ENCODE data around the gene SH3BGRL2. TPM values are rescaled to one million over a fixed set of nuclear protein-coding genes. Genes with fewer than 3 reads are reported as not detected.
"Not testable (repeated sequence)": the region's sequence is repeated elsewhere in the genome, so short reads cannot be mapped to it uniquely, and the experiment has no call there.

SH3BGRL2 gene
- polyA plus RNA-seq, 2 donors = 28.8 to 52.5 TPM

GRCh38 chr6:79612918-79613317, 18.2 kb upstream of the SH3BGRL2 start:
- no peaks in the 10 kb centered on the region for H3K36me3 ChIP-seq (ENCODE audit: control insufficient read depth in 2 of 2, insufficient read depth in 2 of 2, low read length in 1 of 2)
- no peak overlapping the region for H3K4me3 ChIP-seq (ENCODE audit: low read depth in 1 of 2, low read length in 2 of 2)
- H3K9me3 ChIP-seq (ENCODE audit: control insufficient read depth in 2 of 2, insufficient read depth in 1 of 2, low read depth in 1 of 2, low read length in 1 of 2) = no peaks in the 10 kb centered on the region
- H3K27ac ChIP-seq (ENCODE audit: low read depth in 2 of 2, low read length in 1 of 2) = no peak overlapping the region
- H3K27me3 ChIP-seq (ENCODE audit: control insufficient read depth in 1 of 2, insufficient read depth in 2 of 2, low read length in 2 of 2) = no peaks in the 10 kb centered on the region
- peaks cover 0 to 5% of the 10 kb centered on the region in 2 donors for H3K4me1 ChIP-seq (ENCODE audit: control insufficient read depth in 2 of 2, insufficient read depth in 2 of 2, low read length in 1 of 2)
- 74 to 78% methylated on average over 2 of the region's 2 CpGs for WGBS, 2 donors

GRCh38 chr6:79613912-79614311, 17.2 kb upstream of the SH3BGRL2 start:
- no peaks in the 10 kb centered on the region for H3K9me3 ChIP-seq (ENCODE audit: control insufficient read depth in 2 of 2, insufficient read depth in 1 of 2, low read depth in 1 of 2, low read length in 1 of 2)
- no peak overlapping the region for H3K27ac ChIP-seq (ENCODE audit: low read depth in 2 of 2, low read length in 1 of 2)
- no peak overlapping the region for H3K4me3 ChIP-seq (ENCODE audit: low read depth in 1 of 2, low read length in 2 of 2)
- no peaks in the 10 kb centered on the region for H3K27me3 ChIP-seq (ENCODE audit: control insufficient read depth in 1 of 2, insufficient read depth in 2 of 2, low read length in 2 of 2)
- H3K4me1 ChIP-seq (ENCODE audit: control insufficient read depth in 2 of 2, insufficient read depth in 2 of 2, low read length in 1 of 2) = peaks cover 0 to 2% of the 10 kb centered on the region in 2 donors
- no peaks in the 10 kb centered on the region for H3K36me3 ChIP-seq (ENCODE audit: control insufficient read depth in 2 of 2, insufficient read depth in 2 of 2, low read length in 1 of 2)
- 81 to 84% methylated on average over 6 of the region's 6 CpGs for WGBS, 2 donors

- Histone ChIP-seq H3K9me3 (ENCODE audit: control insufficient read depth in 2 of 2, insufficient read depth in 1 of 2, low read depth in 1 of 2, low read length in 1 of 2) (no peaks in the 10 kb centered on the region), H3K36me3 (ENCODE audit: control insufficient read depth in 2 of 2, insufficient read depth in 2 of 2, low read length in 1 of 2) (no peaks in the 10 kb centered on the region), H3K27me3 (ENCODE audit: control insufficient read depth in 1 of 2, insufficient read depth in 2 of 2, low read length in 2 of 2) (no peaks in the 10 kb centered on the region), H3K4me1 (ENCODE audit: control insufficient read depth in 2 of 2, insufficient read depth in 2 of 2, low read length in 1 of 2) (no peaks in the 10 kb centered on the region), H3K4me3 (ENCODE audit: low read depth in 1 of 2, low read length in 2 of 2) (no peak overlapping the region), H3K27ac (ENCODE audit: low read depth in 2 of 2, low read length in 1 of 2) (no peak overlapping the region)
- 84 to 85% methylated on average over 7 of the region's 7 CpGs for WGBS, 2 donors
These were observed 16.5 kb upstream of the SH3BGRL2 start for GRCh38 chr6:79614326-79615305.

- Histone ChIP-seq H3K4me1 (ENCODE audit: control insufficient read depth in 2 of 2, insufficient read depth in 2 of 2, low read length in 1 of 2) (no peaks in the 10 kb centered on the region), H3K27ac (ENCODE audit: low read depth in 2 of 2, low read length in 1 of 2) (no peak overlapping the region), H3K4me3 (ENCODE audit: low read depth in 1 of 2, low read length in 2 of 2) (no peak overlapping the region), H3K27me3 (ENCODE audit: control insufficient read depth in 1 of 2, insufficient read depth in 2 of 2, low read length in 2 of 2) (no peaks in the 10 kb centered on the region), H3K36me3 (ENCODE audit: control insufficient read depth in 2 of 2, insufficient read depth in 2 of 2, low read length in 1 of 2) (no peaks in the 10 kb centered on the region), H3K9me3 (ENCODE audit: control insufficient read depth in 2 of 2, insufficient read depth in 1 of 2, low read depth in 1 of 2, low read length in 1 of 2) (no peaks in the 10 kb centered on the region)
- 47 to 55% methylated on average over 1 of the region's 1 CpG for WGBS, 2 donors
These were observed 13.6 kb upstream of the SH3BGRL2 start for GRCh38 chr6:79617518-79617941.

GRCh38 chr6:79618425-79618824, 12.7 kb upstream of the SH3BGRL2 start:
- H3K9me3 ChIP-seq (ENCODE audit: control insufficient read depth in 2 of 2, insufficient read depth in 1 of 2, low read depth in 1 of 2, low read length in 1 of 2); H3K4me1 ChIP-seq (ENCODE audit: control insufficient read depth in 2 of 2, insufficient read depth in 2 of 2, low read length in 1 of 2); H3K27me3 ChIP-seq (ENCODE audit: control insufficient read depth in 1 of 2, insufficient read depth in 2 of 2, low read length in 2 of 2); H3K36me3 ChIP-seq (ENCODE audit: control insufficient read depth in 2 of 2, insufficient read depth in 2 of 2, low read length in 1 of 2); H3K27ac ChIP-seq (ENCODE audit: low read depth in 2 of 2, low read length in 1 of 2); H3K4me3 ChIP-seq (ENCODE audit: low read depth in 1 of 2, low read length in 2 of 2): not testable (repeated sequence)
- 87 to 88% methylated on average over 13 of the region's 13 CpGs for WGBS, 2 donors

GRCh38 chr6:79621579-79621978, 9.6 kb upstream of the SH3BGRL2 start:
- no peak overlapping the region for H3K4me3 ChIP-seq (ENCODE audit: low read depth in 1 of 2, low read length in 2 of 2)
- H3K27ac ChIP-seq (ENCODE audit: low read depth in 2 of 2, low read length in 1 of 2) = no peak overlapping the region
- 85 to 89% methylated on average over 2 of the region's 2 CpGs for WGBS, 2 donors
- H3K9me3 ChIP-seq (ENCODE audit: control insufficient read depth in 2 of 2, insufficient read depth in 1 of 2, low read depth in 1 of 2, low read length in 1 of 2) = no peaks in the 10 kb centered on the region
- H3K27me3 ChIP-seq (ENCODE audit: control insufficient read depth in 1 of 2, insufficient read depth in 2 of 2, low read length in 2 of 2) = no peaks in the 10 kb centered on the region
- H3K36me3 ChIP-seq (ENCODE audit: control insufficient read depth in 2 of 2, insufficient read depth in 2 of 2, low read length in 1 of 2) = no peaks in the 10 kb centered on the region
- no peaks in the 10 kb centered on the region for H3K4me1 ChIP-seq (ENCODE audit: control insufficient read depth in 2 of 2, insufficient read depth in 2 of 2, low read length in 1 of 2)

GRCh38 chr6:79622364-79622763, 8.8 kb upstream of the SH3BGRL2 start:
- WGBS, 2 donors = 82 to 94% methylated on average over 1 of the region's 1 CpG
- Histone ChIP-seq H3K4me1 (ENCODE audit: control insufficient read depth in 2 of 2, insufficient read depth in 2 of 2, low read length in 1 of 2) (no peaks in the 10 kb centered on the region), H3K27ac (ENCODE audit: low read depth in 2 of 2, low read length in 1 of 2) (no peak overlapping the region), H3K36me3 (ENCODE audit: control insufficient read depth in 2 of 2, insufficient read depth in 2 of 2, low read length in 1 of 2) (no peaks in the 10 kb centered on the region), H3K4me3 (ENCODE audit: low read depth in 1 of 2, low read length in 2 of 2) (no peak overlapping the region), H3K27me3 (ENCODE audit: control insufficient read depth in 1 of 2, insufficient read depth in 2 of 2, low read length in 2 of 2) (no peaks in the 10 kb centered on the region), H3K9me3 (ENCODE audit: control insufficient read depth in 2 of 2, insufficient read depth in 1 of 2, low read depth in 1 of 2, low read length in 1 of 2) (no peaks in the 10 kb centered on the region)

- Histone ChIP-seq H3K27ac (ENCODE audit: low read depth in 2 of 2, low read length in 1 of 2) (no peak overlapping the region), H3K4me3 (ENCODE audit: low read depth in 1 of 2, low read length in 2 of 2) (no peak overlapping the region), H3K36me3 (ENCODE audit: control insufficient read depth in 2 of 2, insufficient read depth in 2 of 2, low read length in 1 of 2) (no peaks in the 10 kb centered on the region), H3K9me3 (ENCODE audit: control insufficient read depth in 2 of 2, insufficient read depth in 1 of 2, low read depth in 1 of 2, low read length in 1 of 2) (no peaks in the 10 kb centered on the region), H3K27me3 (ENCODE audit: control insufficient read depth in 1 of 2, insufficient read depth in 2 of 2, low read length in 2 of 2) (no peaks in the 10 kb centered on the region), H3K4me1 (ENCODE audit: control insufficient read depth in 2 of 2, insufficient read depth in 2 of 2, low read length in 1 of 2) (no peaks in the 10 kb centered on the region)
- WGBS, 2 donors = 86 to 93% methylated on average over 5 of the region's 5 CpGs
These were observed 8.0 kb upstream of the SH3BGRL2 start for GRCh38 chr6:79623106-79623505.

- peaks cover 0 to under 1% of the 10 kb centered on the region in 2 donors for H3K4me1 ChIP-seq (ENCODE audit: control insufficient read depth in 2 of 2, insufficient read depth in 2 of 2, low read length in 1 of 2)
- no peaks in the 10 kb centered on the region for H3K36me3 ChIP-seq (ENCODE audit: control insufficient read depth in 2 of 2, insufficient read depth in 2 of 2, low read length in 1 of 2)
- H3K27me3 ChIP-seq (ENCODE audit: control insufficient read depth in 1 of 2, insufficient read depth in 2 of 2, low read length in 2 of 2) = no peaks in the 10 kb centered on the region
- H3K9me3 ChIP-seq (ENCODE audit: control insufficient read depth in 2 of 2, insufficient read depth in 1 of 2, low read depth in 1 of 2, low read length in 1 of 2) = no peaks in the 10 kb centered on the region
- H3K4me3 ChIP-seq (ENCODE audit: low read depth in 1 of 2, low read length in 2 of 2) = no peak overlapping the region
- no peak overlapping the region for H3K27ac ChIP-seq (ENCODE audit: low read depth in 2 of 2, low read length in 1 of 2)
These were observed 5.4 kb upstream of the SH3BGRL2 start for GRCh38 chr6:79625746-79626145.

- Histone ChIP-seq H3K27ac (ENCODE audit: low read depth in 2 of 2, low read length in 1 of 2) (no peak overlapping the region), H3K4me1 (ENCODE audit: control insufficient read depth in 2 of 2, insufficient read depth in 2 of 2, low read length in 1 of 2) (peaks cover 0 to 4% of the 10 kb centered on the region in 2 donors), H3K36me3 (ENCODE audit: control insufficient read depth in 2 of 2, insufficient read depth in 2 of 2, low read length in 1 of 2) (no peaks in the 10 kb centered on the region), H3K27me3 (ENCODE audit: control insufficient read depth in 1 of 2, insufficient read depth in 2 of 2, low read length in 2 of 2) (no peaks in the 10 kb centered on the region), H3K4me3 (ENCODE audit: low read depth in 1 of 2, low read length in 2 of 2) (no peak overlapping the region), H3K9me3 (ENCODE audit: control insufficient read depth in 2 of 2, insufficient read depth in 1 of 2, low read depth in 1 of 2, low read length in 1 of 2) (no peaks in the 10 kb centered on the region)
- WGBS, 2 donors = 69 to 75% methylated on average over 3 of the region's 3 CpGs
These were observed 4.3 kb upstream of the SH3BGRL2 start for GRCh38 chr6:79626811-79627210.
